Mesodermal cell (in vitro differentiated cells): ENCODE results near the gene DEPP1. TPM values are rescaled to one million over a fixed set of nuclear protein-coding genes. Genes with fewer than 3 reads are reported as not detected.
"Not testable (repeated sequence)": the region's sequence is repeated elsewhere in the genome, so short reads cannot be mapped to it uniquely, and the experiment has no call there.

Source experiments
- H3K27ac ChIP-seq: 2 replicates; pipeline ENCODE4 v1.7.0; 2013; ENCODE audit warnings: mild to moderate bottlenecking, low read depth, low read length, moderate library complexity; ENCODE audit not compliant: severe bottlenecking
- H3K36me3 ChIP-seq: 2 replicates; pipeline ENCODE4 v1.7.1; 2013; ENCODE audit warnings: mild to moderate bottlenecking, low read length, moderate library complexity; ENCODE audit not compliant: control insufficient read depth, insufficient read depth
- H3K4me1 ChIP-seq: one replicate; pipeline ENCODE4 v1.7.1; 2013; ENCODE audit warnings: mild to moderate bottlenecking, low read length; ENCODE audit not compliant: insufficient read depth, control insufficient read depth, poor library complexity, severe bottlenecking
- H3K4me3 ChIP-seq: 2 replicates; pipeline ENCODE4 v1.7.0; 2013; ENCODE audit warnings: low read length, control low read depth, mild to moderate bottlenecking; ENCODE audit not compliant: insufficient read depth, poor library complexity, severe bottlenecking; ENCODE audit errors: extremely low read depth
- H3K9me3 ChIP-seq: 2 replicates; pipeline ENCODE4 v1.7.1; 2013; ENCODE audit warnings: mild to moderate bottlenecking, low read length, moderate library complexity; ENCODE audit not compliant: control insufficient read depth
- WGBS, 2 experiments: methylation state at CpG; one replicate each; pipeline ENCODE4 v1.1.5; 2013; ENCODE audit warnings: missing lambda C conversion rate in 2 of 2; ENCODE audit not compliant: insufficient coverage in 2 of 2; 5-methylcytosine and 5-hydroxymethylcytosine counted together
- polyA plus RNA-seq, 2 experiments: library from polyadenylated mRNA; stranded (reverse); fragments of 50-300 nt; gene quantifications; one replicate each; pipeline ENCODE4 v1.2.3, GENCODE V29; 2013

DEPP1 gene, protein sequence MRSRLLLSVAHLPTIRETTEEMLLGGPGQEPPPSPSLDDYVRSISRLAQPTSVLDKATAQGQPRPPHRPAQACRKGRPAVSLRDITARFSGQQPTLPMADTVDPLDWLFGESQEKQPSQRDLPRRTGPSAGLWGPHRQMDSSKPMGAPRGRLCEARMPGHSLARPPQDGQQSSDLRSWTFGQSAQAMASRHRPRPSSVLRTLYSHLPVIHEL
- polyA plus RNA-seq (2013, experiment 1 of 2) = 11.8 TPM
- 10.8 TPM for polyA plus RNA-seq (2013, experiment 2 of 2)

- peak within 1 kb of the TSS; percentile 36 for H3K4me3 ChIP-seq
- peaks cover 10% of the 10 kb centered on the region for H3K36me3 ChIP-seq
- H3K4me1 ChIP-seq = peaks cover 78% of the 10 kb centered on the region
- peak within 1 kb of the TSS; percentile 76 for H3K27ac ChIP-seq
- WGBS, 2 experiments = 24 to 31% methylated on average over 7 to 11 of the region's 12 CpGs
- H3K9me3 ChIP-seq = no peaks in the 10 kb centered on the region
Measured at GRCh38 chr10:44978570-44979280, at the start of gene DEPP1. TSS of gene DEPP1 (minus strand) at chr10:44978809. CDS start at chr10:44978030, 779 bp downstream.

DNA sequence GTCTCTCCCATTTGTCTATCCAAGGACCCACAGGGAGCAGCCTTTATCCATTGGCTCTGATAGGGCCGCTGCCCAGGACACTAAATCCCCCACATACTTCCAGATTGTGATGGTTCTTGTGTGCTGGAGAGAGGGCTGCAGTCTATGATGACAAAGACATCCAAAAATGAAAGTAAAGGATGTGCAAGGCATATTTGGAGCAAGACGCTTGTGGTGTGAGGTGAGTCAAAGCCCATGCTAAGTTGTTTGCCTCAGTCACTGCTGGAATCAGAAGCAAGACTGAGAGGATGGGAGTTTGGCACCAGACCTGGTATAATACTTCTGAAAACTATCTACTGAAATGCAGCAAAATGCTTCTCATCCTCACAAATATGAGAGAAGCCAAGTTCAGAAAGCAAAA lies 44.8 kb upstream of the DEPP1 start:
- no peaks in the 10 kb centered on the region for H3K9me3 ChIP-seq
- no peaks in the 10 kb centered on the region for H3K4me1 ChIP-seq
- H3K4me3 ChIP-seq = no peak overlapping the region
- 100% methylated on average over 1 of the region's 2 CpGs; no CpG with 5 or more reads in 1 of the 2 experiments for WGBS, 2 experiments
- H3K27ac ChIP-seq = no peak overlapping the region
- no peaks in the 10 kb centered on the region for H3K36me3 ChIP-seq

DNA sequence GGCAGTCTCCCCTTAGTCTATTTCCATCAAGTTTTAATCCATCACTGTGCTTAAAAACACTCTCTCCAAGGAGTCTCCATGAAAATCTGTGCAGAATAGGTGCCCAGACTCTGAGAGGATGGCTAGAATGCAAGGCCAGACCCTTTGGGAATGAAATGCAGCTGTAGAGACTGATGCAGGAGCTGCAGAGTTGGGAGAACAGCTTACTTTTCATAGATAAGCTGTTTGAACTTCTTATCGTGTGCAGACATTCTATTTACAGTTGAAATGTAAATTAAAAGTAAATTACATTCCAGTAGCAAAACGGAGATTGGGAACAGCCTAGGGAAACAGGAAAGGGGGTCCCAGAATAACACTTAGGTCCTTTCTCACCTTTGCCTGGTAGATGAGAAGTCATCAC lies 37.0 kb upstream of the DEPP1 start:
- no peaks in the 10 kb centered on the region for H3K4me1 ChIP-seq
- H3K27ac ChIP-seq = no peak overlapping the region
- no peaks in the 10 kb centered on the region for H3K9me3 ChIP-seq
- no peak overlapping the region for H3K4me3 ChIP-seq
- H3K36me3 ChIP-seq = no peaks in the 10 kb centered on the region
- 43 to 100% methylated on average over 1 of the region's 2 CpGs for WGBS, 2 experiments

- not testable (repeated sequence) for H3K4me3 ChIP-seq, H3K9me3 ChIP-seq, H3K27ac ChIP-seq, H3K36me3 ChIP-seq, H3K4me1 ChIP-seq
- 67% methylated on average over 2 of the region's 10 CpGs; no CpG with 5 or more reads in 1 of the 2 experiments for WGBS, 2 experiments
Measured at GRCh38 chr10:45014557-45014956, 35.9 kb upstream of the DEPP1 start.

GRCh38 chr10:45008524-45009161 lies 30.0 kb upstream of the DEPP1 start:
- 32 to 50% methylated on average over 5 to 6 of the region's 8 CpGs for WGBS, 2 experiments
- Histone ChIP-seq H3K4me1 (no peaks in the 10 kb centered on the region), H3K9me3 (peaks cover 3% of the 10 kb centered on the region), H3K4me3 (no peak overlapping the region), H3K36me3 (peaks cover 21% of the 10 kb centered on the region), H3K27ac (no peak overlapping the region)

DNA sequence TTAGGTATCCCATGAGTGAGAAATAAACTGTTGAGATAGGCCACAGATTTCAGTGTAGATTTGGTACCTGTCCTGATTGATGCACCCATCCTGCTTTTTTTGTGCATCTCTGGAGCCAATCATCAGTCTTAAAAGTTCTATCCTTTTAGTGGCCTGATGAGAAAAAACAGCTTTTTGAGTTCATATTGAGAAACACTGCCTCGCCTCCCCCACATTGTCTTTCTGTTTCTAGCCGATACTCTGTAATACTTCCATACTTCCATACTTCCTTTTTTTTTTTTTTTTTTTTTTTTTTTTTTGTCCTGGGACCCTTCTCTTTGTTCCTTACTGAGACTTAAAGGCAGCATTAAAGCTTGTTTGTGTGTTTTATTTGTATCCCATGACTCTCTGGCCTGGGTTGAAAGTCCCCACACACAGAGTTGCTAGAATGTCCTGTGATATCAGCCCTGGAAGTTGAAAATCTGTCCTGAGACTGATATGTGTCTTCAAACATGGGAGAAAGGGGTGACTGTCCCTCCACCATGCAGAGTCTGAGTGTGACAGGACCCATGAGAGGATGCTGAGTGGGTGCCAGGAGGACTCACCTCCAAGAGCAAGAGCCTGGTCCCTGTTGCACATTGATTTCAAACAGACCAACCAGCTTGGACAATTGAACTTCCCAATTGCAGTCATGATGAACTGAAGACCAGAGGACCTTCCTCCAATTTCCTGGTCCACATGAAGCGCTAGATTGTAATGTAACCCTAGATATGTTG lies 27.8 kb upstream of the DEPP1 start:
- 83 to 100% methylated on average over 1 of the region's 3 CpGs for WGBS, 2 experiments
- H3K27ac ChIP-seq = no peak overlapping the region
- H3K36me3 ChIP-seq = peaks cover 28% of the 10 kb centered on the region
- peaks cover 15% of the 10 kb centered on the region for H3K9me3 ChIP-seq
- H3K4me3 ChIP-seq = no peak overlapping the region
- no peaks in the 10 kb centered on the region for H3K4me1 ChIP-seq

DNA sequence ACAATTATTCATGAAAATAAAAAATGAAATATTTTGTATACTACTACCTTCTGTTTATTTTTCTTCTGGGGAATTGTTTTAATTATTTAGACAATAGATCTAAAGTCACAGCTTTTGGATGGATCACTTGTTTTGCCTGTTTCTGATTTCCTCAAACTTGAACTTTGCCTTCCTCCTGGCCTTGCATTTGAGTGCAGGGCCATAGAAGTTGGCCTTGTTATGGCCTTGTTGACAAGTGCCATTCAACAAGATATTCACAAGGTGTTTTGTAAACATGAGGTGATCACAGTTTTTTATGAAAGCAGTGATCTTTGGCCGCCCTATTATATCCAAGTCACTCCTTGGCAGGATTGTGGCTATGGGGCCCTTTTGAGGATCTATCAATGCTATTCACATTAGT lies 26.7 kb upstream of the DEPP1 start:
- H3K27ac ChIP-seq = no peak overlapping the region
- H3K9me3 ChIP-seq = peaks cover 15% of the 10 kb centered on the region
- peaks cover 28% of the 10 kb centered on the region for H3K36me3 ChIP-seq
- no peak overlapping the region for H3K4me3 ChIP-seq
- WGBS, 2 experiments = 86% methylated on average over 1 of the region's 1 CpG; no CpG with 5 or more reads in 1 of the 2 experiments
- no peaks in the 10 kb centered on the region for H3K4me1 ChIP-seq

DNA sequence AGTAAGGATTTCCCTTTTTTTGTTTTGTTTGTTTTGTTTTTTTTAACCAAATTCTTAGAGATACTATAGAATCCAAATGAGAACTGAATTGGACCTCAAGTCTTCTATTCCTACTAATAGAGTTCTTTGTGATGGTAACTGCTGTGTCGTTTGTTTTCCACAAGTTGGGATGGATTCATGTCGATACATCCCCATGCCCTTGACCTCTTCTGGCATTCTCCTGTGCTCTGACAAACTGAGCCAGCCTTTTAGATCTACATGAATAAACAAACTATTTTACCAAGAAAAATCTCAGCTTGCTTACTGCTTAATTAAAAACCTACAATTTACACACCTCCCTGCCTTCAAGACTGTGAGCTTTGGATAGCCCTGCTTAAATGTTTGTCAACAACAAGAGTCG lies 26.1 kb upstream of the DEPP1 start:
- H3K4me1 ChIP-seq = no peaks in the 10 kb centered on the region
- H3K27ac ChIP-seq = no peak overlapping the region
- H3K4me3 ChIP-seq = no peak overlapping the region
- WGBS, 2 experiments = 100% methylated on average over 1 of the region's 3 CpGs; no CpG with 5 or more reads in 1 of the 2 experiments
- H3K9me3 ChIP-seq = peaks cover 15% of the 10 kb centered on the region
- H3K36me3 ChIP-seq = peaks cover 28% of the 10 kb centered on the region

DNA sequence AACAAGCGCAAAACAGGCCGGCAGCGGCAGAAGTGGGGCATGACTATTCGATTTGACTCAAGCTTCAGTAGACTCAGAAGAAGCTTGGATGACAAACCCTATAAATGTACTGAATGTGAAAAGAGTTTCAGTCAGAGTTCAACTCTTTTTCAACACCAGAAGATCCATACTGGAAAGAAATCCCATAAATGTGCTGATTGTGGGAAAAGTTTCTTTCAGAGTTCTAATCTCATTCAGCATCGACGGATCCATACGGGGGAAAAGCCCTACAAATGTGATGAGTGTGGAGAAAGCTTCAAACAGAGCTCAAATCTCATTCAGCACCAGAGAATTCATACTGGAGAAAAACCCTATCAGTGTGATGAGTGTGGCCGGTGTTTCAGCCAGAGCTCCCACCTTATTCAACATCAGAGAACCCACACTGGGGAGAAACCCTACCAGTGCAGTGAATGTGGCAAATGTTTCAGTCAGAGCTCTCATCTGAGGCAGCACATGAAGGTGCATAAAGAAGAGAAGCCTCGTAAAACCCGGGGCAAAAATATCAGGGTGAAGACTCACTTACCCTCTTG lies 24.9 kb upstream of the DEPP1 start:
- peaks cover 28% of the 10 kb centered on the region for H3K36me3 ChIP-seq
- no peak overlapping the region for H3K27ac ChIP-seq
- 98 to 100% methylated on average over 6 of the region's 10 CpGs for WGBS, 2 experiments
- peaks cover 15% of the 10 kb centered on the region for H3K9me3 ChIP-seq
- no peak overlapping the region for H3K4me3 ChIP-seq
- H3K4me1 ChIP-seq = no peaks in the 10 kb centered on the region
